Tibial artery (tissue), 4 donors: ENCODE results near the gene GPR119.

ENCODE experiments used
- DNase-seq, 2 donors: peaks; one replicate each; pipeline ENCODE4 v3.0.0-alpha.2; 2019
- H3K27ac ChIP-seq, 2 donors: fragments of 200-600 bp; sonication (generic) in 1 of 2; 1 replicate in 1 of 2; 2 replicates in 1 of 2; pipeline ENCODE4 v1.5.1; 2018 to 2019; ENCODE audit warnings: mild to moderate bottlenecking in 1 of 2
- H3K27me3 ChIP-seq, 2 donors: fragments of 200-600 bp; sonication (generic) in 1 of 2; one replicate each; pipeline versions ENCODE4 v1.5.1 to v1.6.0; 2016 to 2019
- H3K36me3 ChIP-seq, 3 donors: fragments of 200-600 bp; sonication (generic) in 2 of 3; one replicate each; pipeline ENCODE4 v1.5.1; 2016 to 2019; ENCODE audit warnings: mild to moderate bottlenecking in 2 of 3
- H3K4me1 ChIP-seq, 4 donors: fragments of 200-600 bp; sonication (generic) in 2 of 4; 1 replicate in 3 of 4; 2 replicates in 1 of 4; pipeline ENCODE4 v1.5.1; 2016 to 2019
- H3K4me3 ChIP-seq, 2 donors: fragments of 200-600 bp; sonication (generic) in 1 of 2; 1 replicate in 1 of 2; 2 replicates in 1 of 2; pipeline ENCODE4 v1.5.1; 2018 to 2019; ENCODE audit warnings: mild to moderate bottlenecking in 2 of 2
- H3K9me3 ChIP-seq, 3 donors: fragments of 200-600 bp; sonication (generic) in 1 of 3; one replicate each; pipeline ENCODE4 v1.5.1; 2016 to 2019
- CTCF ChIP-seq, 2 experiments: fragments of 200-600 bp in 1 of 2; fragments of 450-650 bp in 1 of 2; IDR thresholded peaks; one replicate each; pipeline ENCODE4 v1.5.1; 2017 to 2019; ENCODE audit warnings: antibody characterized with exemption in 2 of 2, mild to moderate bottlenecking in 1 of 2, moderate library complexity in 1 of 2
- intact Hi-C: fragments of 100-400 bp; cut with DNase I; formaldehyde crosslinking; loops from one replicate; pipeline ENCODE4 v1.15.0; 2023; ENCODE audit warnings: low total_unique reads

Gene GPR119

GRCh38 chrX:130416785-130417184 lies 31.3 kb upstream of the GPR119 start:
- no peak overlapping the region for H3K4me3 ChIP-seq
- DNase-seq, result no peak
- no peak for TF ChIP-seq CTCF (IDR thresholded peaks at IDR 0.05)
- no peaks in the 10 kb centered on the region for H3K27me3 ChIP-seq
- no peaks in the 10 kb centered on the region for H3K9me3 ChIP-seq
- intact Hi-C loops, result no loop called here
- H3K36me3 ChIP-seq, result peaks cover 0 to 10% (median 8%) of the 10 kb centered on the region in 3 donors
- H3K4me1 ChIP-seq, result no peaks in the 10 kb centered on the region
- no peak overlapping the region for H3K27ac ChIP-seq

- no peak for DNase-seq
- no peaks in the 10 kb centered on the region for H3K27me3 ChIP-seq
- TF ChIP-seq CTCF (IDR thresholded peaks at IDR 0.05), result no peak
- H3K27ac ChIP-seq, result no peak overlapping the region
- no peaks in the 10 kb centered on the region for H3K9me3 ChIP-seq
- no peak overlapping the region for H3K4me3 ChIP-seq
- H3K36me3 ChIP-seq, result peaks cover 0 to 24% (median 22%) of the 10 kb centered on the region in 3 donors
- intact Hi-C loops, result no loop called here
- no peaks in the 10 kb centered on the region for H3K4me1 ChIP-seq
Measured at GRCh38 chrX:130415201-130415600, 29.7 kb upstream of the GPR119 start.

GRCh38 chrX:130414800-130415199 lies 29.3 kb upstream of the GPR119 start:
- Histone ChIP-seq H3K36me3 (peaks cover 0 to 28% (median 22%) of the 10 kb centered on the region in 3 donors), H3K27ac (no peak overlapping the region), H3K27me3 (no peaks in the 10 kb centered on the region), H3K9me3 (no peaks in the 10 kb centered on the region), H3K4me1 (no peaks in the 10 kb centered on the region), H3K4me3 (no peak overlapping the region)
- intact Hi-C loops, result no loop called here
- TF ChIP-seq CTCF (IDR thresholded peaks at IDR 0.05), result no peak
- DNase-seq, result no peak

GRCh38 chrX:130413415-130413814 lies 27.9 kb upstream of the GPR119 start:
- no peak overlapping the region for H3K4me3 ChIP-seq
- no peaks in the 10 kb centered on the region for H3K4me1 ChIP-seq
- intact Hi-C loops, result no loop called here
- H3K36me3 ChIP-seq, result peaks cover 0 to 37% (median 27%) of the 10 kb centered on the region in 3 donors
- no peaks in the 10 kb centered on the region for H3K27me3 ChIP-seq
- no peaks in the 10 kb centered on the region for H3K9me3 ChIP-seq
- no peak for TF ChIP-seq CTCF (IDR thresholded peaks at IDR 0.05)
- DNase-seq, result peak in 1 of 2 donors; percentile 20
- no peak overlapping the region for H3K27ac ChIP-seq

GRCh38 chrX:130402208-130402684 lies 16.8 kb upstream of the GPR119 start:
- Histone ChIP-seq H3K36me3 (peaks cover 0 to 18% (median 4%) of the 10 kb centered on the region in 3 donors), H3K9me3 (no peaks in the 10 kb centered on the region), H3K4me3 (peak overlapping the region; percentile 66), H3K4me1 (peaks cover 0 to 16% (median 0%) of the 10 kb centered on the region in 4 donors), H3K27ac (peak overlapping the region; percentile 71 to 83), H3K27me3 (no peaks in the 10 kb centered on the region)
- intact Hi-C loops, result loop anchor here (5.0 kb wide), 1 partner anchor 505 kb away; no protein-coding TSS in a partner anchor
- DNase-seq, result no peak
- no peak for TF ChIP-seq CTCF (IDR thresholded peaks at IDR 0.05)
